ENCODE results near the gene PGGHG.
"Not testable (repeated sequence)": the region's sequence is repeated elsewhere in the genome, so short reads cannot be mapped to it uniquely, and the experiment has no call there.

The PGGHG gene

GRCh38 chr11:305844-306211, 16.9 kb downstream of the PGGHG start:
- H3K4me1 ChIP-seq (ENCODE audit: control insufficient read depth in 1 of 2, insufficient read depth in 2 of 2, low read length in 2 of 2) = peaks cover 7 to 19% of the 10 kb centered on the region in 2 donors
- no peaks in the 10 kb centered on the region for H3K9me3 ChIP-seq (ENCODE audit: control insufficient read depth in 1 of 2, low read length in 2 of 2)
- no peaks in the 10 kb centered on the region for H3K36me3 ChIP-seq (ENCODE audit: control insufficient read depth in 1 of 2, insufficient read depth in 2 of 2, low read length in 2 of 2)
- H3K27ac ChIP-seq (ENCODE audit: low read length) = no peak overlapping the region
- H3K27me3 ChIP-seq (ENCODE audit: low read depth, low read length) = no peaks in the 10 kb centered on the region
- H3K4me3 ChIP-seq (ENCODE audit: low read depth in 1 of 2, low read length in 2 of 2) = no peak overlapping the region

GRCh38 chr11:306645-307371, 17.9 kb downstream of the PGGHG start:
- Histone ChIP-seq H3K4me1 (ENCODE audit: control insufficient read depth in 1 of 2, insufficient read depth in 2 of 2, low read length in 2 of 2) (peaks cover 7 to 19% of the 10 kb centered on the region in 2 donors), H3K27me3 (ENCODE audit: low read depth, low read length) (no peaks in the 10 kb centered on the region), H3K9me3 (ENCODE audit: control insufficient read depth in 1 of 2, low read length in 2 of 2) (no peaks in the 10 kb centered on the region), H3K36me3 (ENCODE audit: control insufficient read depth in 1 of 2, insufficient read depth in 2 of 2, low read length in 2 of 2) (no peaks in the 10 kb centered on the region), H3K4me3 (ENCODE audit: low read depth in 1 of 2, low read length in 2 of 2) (no peak overlapping the region), H3K27ac (ENCODE audit: low read length) (peak overlapping the region; percentile 83)

- peaks cover 7 to 22% of the 10 kb centered on the region in 2 donors for H3K4me1 ChIP-seq (ENCODE audit: control insufficient read depth in 1 of 2, insufficient read depth in 2 of 2, low read length in 2 of 2)
Measured at GRCh38 chr11:307766-308708, 19.1 kb downstream of the PGGHG start, which contains the start of gene IFITM2. IFITM2 (plus strand) TSS chr11:307816; CDS start chr11:308193, 377 bp downstream.

GRCh38 chr11:308740-309665, 20.1 kb downstream of the PGGHG start:
- H3K36me3 ChIP-seq (ENCODE audit: control insufficient read depth in 1 of 2, insufficient read depth in 2 of 2, low read length in 2 of 2); H3K9me3 ChIP-seq (ENCODE audit: control insufficient read depth in 1 of 2, low read length in 2 of 2); H3K27me3 ChIP-seq (ENCODE audit: low read depth, low read length): not testable (repeated sequence)
- Histone ChIP-seq H3K27ac (ENCODE audit: low read length) (peak overlapping the region; percentile 83), H3K4me1 (ENCODE audit: control insufficient read depth in 1 of 2, insufficient read depth in 2 of 2, low read length in 2 of 2) (peaks cover 7 to 26% of the 10 kb centered on the region in 2 donors), H3K4me3 (ENCODE audit: low read depth in 1 of 2, low read length in 2 of 2) (peak overlapping the region; percentile 69)

More at GRCh38 chr11:307766-308708, 19.1 kb downstream of the PGGHG start, which contains the start of gene IFITM2:
- H3K9me3 ChIP-seq (ENCODE audit: control insufficient read depth in 1 of 2, low read length in 2 of 2); H3K36me3 ChIP-seq (ENCODE audit: control insufficient read depth in 1 of 2, insufficient read depth in 2 of 2, low read length in 2 of 2); H3K27me3 ChIP-seq (ENCODE audit: low read depth, low read length): not testable (repeated sequence)
- H3K4me3 ChIP-seq (ENCODE audit: low read depth in 1 of 2, low read length in 2 of 2) = peak within 1 kb of the TSS; percentile 69 to 76
- peak within 1 kb of the TSS; percentile 83 for H3K27ac ChIP-seq (ENCODE audit: low read length)

GRCh38 chr11:309979-310572, 21.1 kb downstream of the PGGHG start:
- H3K4me1 ChIP-seq (ENCODE audit: control insufficient read depth in 1 of 2, insufficient read depth in 2 of 2, low read length in 2 of 2) = peaks cover 7 to 19% of the 10 kb centered on the region in 2 donors
- peak overlapping the region; percentile 69 for H3K27ac ChIP-seq (ENCODE audit: low read length)
- peak overlapping the region; percentile 69 for H3K4me3 ChIP-seq (ENCODE audit: low read depth in 1 of 2, low read length in 2 of 2)
- not testable (repeated sequence) for H3K36me3 ChIP-seq (ENCODE audit: control insufficient read depth in 1 of 2, insufficient read depth in 2 of 2, low read length in 2 of 2); H3K9me3 ChIP-seq (ENCODE audit: control insufficient read depth in 1 of 2, low read length in 2 of 2); H3K27me3 ChIP-seq (ENCODE audit: low read depth, low read length)

GRCh38 chr11:311013-311748, 22.3 kb downstream of the PGGHG start:
- not testable (repeated sequence) for H3K27me3 ChIP-seq (ENCODE audit: low read depth, low read length); H3K9me3 ChIP-seq (ENCODE audit: control insufficient read depth in 1 of 2, low read length in 2 of 2); H3K36me3 ChIP-seq (ENCODE audit: control insufficient read depth in 1 of 2, insufficient read depth in 2 of 2, low read length in 2 of 2)
- H3K27ac ChIP-seq (ENCODE audit: low read length) = peak overlapping the region; percentile 7
- peaks cover 7 to 15% of the 10 kb centered on the region in 2 donors for H3K4me1 ChIP-seq (ENCODE audit: control insufficient read depth in 1 of 2, insufficient read depth in 2 of 2, low read length in 2 of 2)
- H3K4me3 ChIP-seq (ENCODE audit: low read depth in 1 of 2, low read length in 2 of 2) = peak overlapping the region in 1 of 2 donors; percentile 30

- Histone ChIP-seq H3K4me3 (ENCODE audit: low read depth in 1 of 2, low read length in 2 of 2) (peak overlapping the region in 1 of 2 donors; percentile 30), H3K27ac (ENCODE audit: low read length) (peak overlapping the region; percentile 85), H3K4me1 (ENCODE audit: control insufficient read depth in 1 of 2, insufficient read depth in 2 of 2, low read length in 2 of 2) (peaks cover under 1 to 19% of the 10 kb centered on the region in 2 donors), H3K36me3 (ENCODE audit: control insufficient read depth in 1 of 2, insufficient read depth in 2 of 2, low read length in 2 of 2) (no peaks in the 10 kb centered on the region), H3K9me3 (ENCODE audit: control insufficient read depth in 1 of 2, low read length in 2 of 2) (no peaks in the 10 kb centered on the region), H3K27me3 (ENCODE audit: low read depth, low read length) (no peaks in the 10 kb centered on the region)
Measured at GRCh38 chr11:312092-312816, 23.3 kb downstream of the PGGHG start.

- no peaks in the 10 kb centered on the region for H3K9me3 ChIP-seq (ENCODE audit: control insufficient read depth in 1 of 2, low read length in 2 of 2)
- H3K4me3 ChIP-seq (ENCODE audit: low read depth in 1 of 2, low read length in 2 of 2) = peak overlapping the region; percentile 69 to 78
- no peaks in the 10 kb centered on the region for H3K27me3 ChIP-seq (ENCODE audit: low read depth, low read length)
- no peaks in the 10 kb centered on the region for H3K36me3 ChIP-seq (ENCODE audit: control insufficient read depth in 1 of 2, insufficient read depth in 2 of 2, low read length in 2 of 2)
- H3K27ac ChIP-seq (ENCODE audit: low read length) = peak overlapping the region; percentile 85
- H3K4me1 ChIP-seq (ENCODE audit: control insufficient read depth in 1 of 2, insufficient read depth in 2 of 2, low read length in 2 of 2) = peaks cover 0 to 19% of the 10 kb centered on the region in 2 donors
Measured at GRCh38 chr11:313304-313786, 24.4 kb downstream of the PGGHG start.

- H3K4me1 ChIP-seq (ENCODE audit: control insufficient read depth in 1 of 2, insufficient read depth in 2 of 2, low read length in 2 of 2) = peaks cover 0 to 19% of the 10 kb centered on the region in 2 donors
- H3K27ac ChIP-seq (ENCODE audit: low read length) = peak within 1 kb of the TSS; percentile 85
- no peaks in the 10 kb centered on the region for H3K27me3 ChIP-seq (ENCODE audit: low read depth, low read length)
- H3K36me3 ChIP-seq (ENCODE audit: control insufficient read depth in 1 of 2, insufficient read depth in 2 of 2, low read length in 2 of 2) = no peaks in the 10 kb centered on the region
- no peaks in the 10 kb centered on the region for H3K9me3 ChIP-seq (ENCODE audit: control insufficient read depth in 1 of 2, low read length in 2 of 2)
- peak within 1 kb of the TSS; percentile 69 to 78 for H3K4me3 ChIP-seq (ENCODE audit: low read depth in 1 of 2, low read length in 2 of 2)
Measured at GRCh38 chr11:313787-314553, 25.0 kb downstream of the PGGHG start, which contains the start of gene IFITM1. IFITM1 (plus strand) TSS chr11:314040; CDS start chr11:314171, 131 bp downstream.
